T1000 (cell line): Measurements from ENCODE around the gene ZBTB5.
"Not testable (repeated sequence)": the region's sequence is repeated elsewhere in the genome, so short reads cannot be mapped to it uniquely, and the experiment has no call there.

ENCODE experiments used
- DNase-seq: peaks from one replicate; lab custom pipeline; 2025; ENCODE audit warnings: mixed read lengths; lab: John Stamatoyannopoulos, UW

Gene ZBTB5

DNA sequence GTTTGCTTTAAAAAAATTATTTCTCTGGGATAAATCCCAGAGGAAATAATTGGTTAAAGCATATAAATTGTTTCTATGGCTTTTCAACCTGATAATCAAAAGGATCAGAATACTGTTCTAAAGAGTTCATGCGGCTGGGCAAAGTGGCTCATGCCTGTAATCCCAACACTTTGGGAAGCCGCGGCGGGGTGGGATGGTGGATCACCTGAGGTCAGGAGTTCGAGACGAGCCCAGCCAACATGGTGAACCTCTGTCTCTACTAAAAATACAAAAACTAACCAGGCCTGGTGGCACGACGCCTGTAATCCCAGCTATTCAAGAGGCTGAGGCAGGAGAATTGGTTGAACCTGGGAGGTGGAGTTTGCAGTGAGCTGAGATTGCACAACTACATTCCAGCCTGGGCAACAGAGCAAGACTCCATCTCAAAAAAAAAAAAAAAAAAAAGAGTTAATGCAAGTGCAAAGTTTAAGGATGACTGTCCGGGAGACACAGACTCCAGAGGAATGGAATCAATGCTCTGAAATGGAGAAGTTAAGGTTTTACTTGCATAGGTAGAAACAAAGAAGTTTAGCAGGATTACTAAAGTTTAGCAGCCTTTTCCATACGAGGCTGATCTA, 59.4 kb downstream of the ZBTB5 start:
- no peak for DNase-seq

DNA sequence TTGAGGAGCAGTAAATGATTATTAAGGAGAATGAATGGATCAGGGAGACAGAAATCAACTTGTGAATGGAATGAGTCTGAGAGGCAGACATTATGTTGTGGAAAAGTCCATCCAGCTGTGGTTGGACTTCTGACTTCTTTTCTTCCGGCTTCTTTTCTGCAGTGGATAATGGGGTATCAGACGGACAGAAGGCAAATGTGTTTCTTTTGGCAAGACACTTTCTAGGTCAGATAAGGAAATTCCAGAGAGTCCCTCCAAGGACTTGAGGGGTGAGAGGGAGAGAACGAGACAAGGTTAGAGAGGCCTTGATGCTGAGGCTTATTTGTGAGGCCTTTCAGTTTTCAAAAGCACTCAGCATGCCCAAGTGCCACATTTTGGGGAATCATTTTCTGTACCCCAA, 59.9 kb downstream of the ZBTB5 start:
- DNase-seq, result no peak

- no peak for DNase-seq
Measured at GRCh38 chr9:37404590-37404989, 60.7 kb downstream of the ZBTB5 start.

DNA sequence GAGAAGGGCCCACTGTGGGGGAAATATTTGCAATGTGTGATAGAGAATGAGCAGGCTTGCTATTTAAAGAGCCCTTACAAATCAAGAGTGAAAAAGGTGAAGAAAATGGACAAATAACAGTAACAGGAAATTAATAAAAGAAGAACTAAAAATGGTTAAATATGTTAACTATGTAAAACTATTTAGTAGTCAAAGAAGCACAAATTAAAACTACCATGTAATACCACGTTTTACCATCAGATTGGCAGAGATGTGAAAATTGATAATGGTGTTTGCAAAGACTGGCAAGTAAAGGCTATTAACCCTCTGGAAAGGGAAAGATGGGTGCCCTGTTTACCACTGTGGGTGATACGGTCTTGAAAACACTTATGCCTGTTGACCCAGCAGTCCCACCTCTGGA, 65.9 kb downstream of the ZBTB5 start:
- no peak for DNase-seq

DNA sequence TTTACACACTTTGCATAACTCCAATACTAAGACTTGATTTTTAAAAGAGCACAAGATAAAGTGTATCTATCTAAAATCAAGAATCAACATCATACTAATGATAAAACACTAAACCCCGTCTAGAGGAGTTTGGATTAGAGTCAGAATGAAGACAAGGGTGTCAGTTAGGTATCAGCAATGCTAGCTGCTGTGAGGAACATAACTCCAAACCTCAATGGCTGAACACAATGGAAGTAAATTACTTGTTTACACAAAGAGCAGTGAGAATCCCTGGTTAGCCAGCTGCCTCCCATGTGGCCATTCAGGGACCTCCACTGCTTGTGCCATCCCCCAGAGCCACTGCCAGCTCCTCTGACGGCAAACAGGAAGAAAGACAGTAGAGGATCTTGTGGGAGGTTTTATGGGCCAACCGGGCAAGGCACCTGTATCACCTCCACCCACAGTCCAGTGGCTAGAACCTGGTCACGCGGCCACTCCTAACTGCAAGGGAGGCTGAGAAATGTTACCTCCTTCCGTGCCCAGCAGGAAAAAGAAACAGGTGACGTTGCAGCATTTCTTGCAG, 66.7 kb downstream of the ZBTB5 start:
- DNase-seq, result no peak

- DNase-seq, result not testable (repeated sequence)
Measured at GRCh38 chr9:37397948-37398347, 67.3 kb downstream of the ZBTB5 start.

- DNase-seq, result no peak
Measured at GRCh38 chr9:37395663-37396062, 69.6 kb downstream of the ZBTB5 start.

DNA sequence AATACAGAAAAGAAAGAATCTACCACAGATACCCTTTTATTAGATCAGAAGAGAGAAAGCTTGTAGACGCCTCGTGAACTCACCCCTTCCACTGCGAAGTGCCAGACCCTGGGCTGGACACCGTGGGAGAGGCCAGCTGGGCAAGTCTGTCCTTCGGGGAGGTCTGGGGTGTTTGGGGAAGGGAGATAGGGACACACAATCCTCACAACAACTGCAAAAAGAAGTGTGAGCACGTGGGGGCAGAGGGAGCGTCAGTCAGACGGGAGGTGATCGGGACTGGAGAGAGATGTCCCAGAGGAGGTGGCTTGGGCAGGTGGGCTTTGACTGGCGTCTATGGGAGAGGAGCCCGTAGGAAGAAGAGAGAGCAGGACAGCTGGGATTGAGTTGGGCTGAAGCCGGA, 70.0 kb downstream of the ZBTB5 start:
- DNase-seq, result no peak

GRCh38 chr9:37392272-37392671, 73.0 kb downstream of the ZBTB5 start:
- DNase-seq, result no peak

- DNase-seq, result no peak
Measured at GRCh38 chr9:37390759-37391158, 74.5 kb downstream of the ZBTB5 start.
